Vagina (tissue), 2 donors: ENCODE results near the gene GREB1. TPM values are rescaled to one million over a fixed set of nuclear protein-coding genes. Genes with fewer than 3 reads are reported as not detected.
A peak's percentile ranks its signal among the peaks of the same experiment; 100 is the strongest.

Experiments
- DNase-seq, 2 donors: peaks; one replicate each; pipeline ENCODE4 v3.0.0-alpha.2; 2017; ENCODE audit errors: extremely low spot score in 2 of 2
- H3K27ac ChIP-seq: fragments of 200-600 bp; sonication (generic); one replicate; pipeline ENCODE4 v1.5.1; 2019
- H3K27me3 ChIP-seq: fragments of 200-600 bp; sonication (generic); one replicate; pipeline ENCODE4 v1.5.1; 2019
- H3K36me3 ChIP-seq, 2 donors: fragments of 200-600 bp; sonication (generic); one replicate each; pipeline ENCODE4 v1.5.1; 2017 to 2019
- H3K4me1 ChIP-seq: fragments of 200-600 bp; sonication (generic); one replicate; pipeline ENCODE4 v1.5.1; 2019
- H3K4me3 ChIP-seq, 2 donors: fragments of 200-600 bp; sonication (generic); 1 replicate in 1 of 2; 2 replicates in 1 of 2; pipeline ENCODE4 v1.5.1; 2016 to 2019
- H3K9me3 ChIP-seq: fragments of 200-600 bp; sonication (generic); one replicate; pipeline ENCODE4 v1.5.1; 2019
- CTCF ChIP-seq, 3 experiments: fragments of 450-650 bp in 2 of 3; fragments of 200-600 bp in 1 of 3; sonication (generic) in 1 of 3; IDR thresholded peaks; one replicate each; pipeline ENCODE4 v1.5.1; 2017 to 2019; ENCODE audit warnings: antibody characterized with exemption in 3 of 3, mild to moderate bottlenecking in 2 of 3, moderate library complexity in 2 of 3
- POLR2A ChIP-seq, 2 donors: fragments of 450-650 bp; IDR thresholded peaks; one replicate each; pipeline ENCODE4 v1.6.1; 2017; ENCODE audit warnings: antibody characterized with exemption in 2 of 2, mild to moderate bottlenecking in 2 of 2, moderate library complexity in 2 of 2
- POLR2AphosphoS5 ChIP-seq, 2 donors: sonication (generic); formaldehyde crosslinking; IDR thresholded peaks; one replicate each; pipeline ENCODE4 v1.9.0; 2017; ENCODE audit warnings: antibody characterized with exemption in 2 of 2, mild to moderate bottlenecking in 2 of 2, low read depth in 1 of 2; ENCODE audit not compliant: insufficient read depth in 1 of 2
- intact Hi-C: fragments of 100-400 bp; cut with DNase I; formaldehyde crosslinking; loops from one replicate; pipeline ENCODE4 v1.15.1; 2023
- total RNA-seq: library from RNA; depleted of rRNA; stranded (reverse); fragments of >200 nt; gene quantifications from one replicate; pipeline ENCODE4 v1.2.3, GENCODE V29; 2016

Gene GREB1
- 35.4 TPM for total RNA-seq

DNA sequence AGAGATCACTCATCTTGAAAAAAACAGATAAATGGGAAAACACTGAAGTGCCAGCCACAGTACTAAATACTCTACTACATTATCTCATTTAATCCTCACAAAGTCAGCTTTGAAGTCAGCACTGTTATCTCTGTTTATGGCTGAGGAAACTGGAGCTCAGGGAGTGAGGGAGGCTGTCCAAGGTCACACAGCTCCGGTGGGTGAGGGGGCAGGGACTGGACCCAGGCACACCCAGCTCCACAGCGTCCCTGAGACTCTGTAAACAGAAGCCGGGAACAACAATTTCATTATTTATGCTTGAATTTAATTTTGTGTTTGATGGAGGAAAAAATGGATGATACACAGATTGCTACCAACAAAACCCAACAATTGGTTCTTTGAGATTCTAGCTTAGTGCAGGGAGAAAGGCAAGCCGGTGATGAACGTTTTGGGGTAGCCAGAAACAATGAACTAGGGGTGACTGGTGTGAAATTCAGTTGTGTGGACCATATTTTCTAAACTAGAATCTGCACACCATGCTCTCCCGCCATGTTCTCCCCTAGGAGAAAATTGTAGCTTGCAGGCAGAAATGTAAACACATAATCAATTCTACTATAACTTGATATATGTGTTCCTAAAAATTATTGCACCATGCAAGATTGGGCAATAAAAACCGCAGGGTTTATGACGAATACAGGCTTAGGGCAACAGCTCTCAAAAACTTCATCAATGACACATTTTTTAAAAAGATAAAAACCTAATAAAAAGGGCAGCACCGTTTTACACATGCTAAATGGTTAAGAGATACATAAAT lies at the start of gene GREB1:
Gene GREB1, plus strand, starts transcription at position 768 of the 793 bp plus-strand sequence. CDS start 22,570 bp downstream, outside the sequence.
- H3K4me3 ChIP-seq = no peak within 1 kb of the TSS
- no peaks in the 10 kb centered on the region for H3K27me3 ChIP-seq
- peak within 1 kb of the TSS; percentile 38 for H3K27ac ChIP-seq
- intact Hi-C loops = no loop called here
- peaks cover 55% of the 10 kb centered on the region for H3K4me1 ChIP-seq
- H3K9me3 ChIP-seq = no peaks in the 10 kb centered on the region
- TF ChIP-seq POLR2A (IDR thresholded peaks at IDR 0.05) (no peak), CTCF (IDR thresholded peaks at IDR 0.05) (no peak), POLR2AphosphoS5 (IDR thresholded peaks at IDR 0.05; ENCODE audit: insufficient read depth in 1 of 2, low read depth in 1 of 2) (peak in 1 of 2 donors; percentile 52)
- H3K36me3 ChIP-seq = no peaks in the 10 kb centered on the region
- DNase-seq = no peak

DNA sequence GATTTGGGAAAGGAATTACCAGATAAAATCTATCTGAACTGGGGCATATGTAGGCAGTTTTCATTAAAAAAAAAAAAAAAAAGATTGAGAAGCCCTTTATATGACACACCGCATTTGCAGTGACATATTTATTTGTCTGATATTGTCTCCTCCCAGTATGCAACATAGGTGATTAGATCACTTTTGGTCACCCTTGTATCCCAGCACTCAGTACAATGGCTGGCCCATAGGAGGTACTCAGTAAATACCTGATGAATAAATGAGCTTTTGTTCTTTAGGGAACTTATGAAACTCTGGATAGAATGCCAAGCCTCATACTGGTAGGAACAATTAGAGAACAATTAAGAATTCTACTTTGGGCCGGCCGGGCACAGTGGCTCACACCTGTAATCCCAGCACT lies 45.0 kb upstream of the GREB1 start:
- no peak for DNase-seq
- intact Hi-C loops = no loop called here

GRCh38 chr2:11490194-11490593 lies 43.7 kb upstream of the GREB1 start:
- no peaks in the 10 kb centered on the region for H3K36me3 ChIP-seq
- intact Hi-C loops = no loop called here
- H3K9me3 ChIP-seq = no peaks in the 10 kb centered on the region
- no peak overlapping the region for H3K27ac ChIP-seq
- DNase-seq = no peak
- TF ChIP-seq POLR2AphosphoS5 (IDR thresholded peaks at IDR 0.05; ENCODE audit: insufficient read depth in 1 of 2, low read depth in 1 of 2) (no peak), POLR2A (IDR thresholded peaks at IDR 0.05) (no peak), CTCF (IDR thresholded peaks at IDR 0.05) (no peak)
- H3K27me3 ChIP-seq = no peaks in the 10 kb centered on the region
- peaks cover 26% of the 10 kb centered on the region for H3K4me1 ChIP-seq
- no peak overlapping the region for H3K4me3 ChIP-seq

More for the DNA sequence above, 45.0 kb upstream of the GREB1 start:
- no peaks in the 10 kb centered on the region for H3K27me3 ChIP-seq
- no peaks in the 10 kb centered on the region for H3K36me3 ChIP-seq
- H3K9me3 ChIP-seq = no peaks in the 10 kb centered on the region
- H3K4me1 ChIP-seq = peaks cover 38% of the 10 kb centered on the region
- no peak overlapping the region for H3K4me3 ChIP-seq
- no peak for TF ChIP-seq CTCF (IDR thresholded peaks at IDR 0.05)
- TF ChIP-seq POLR2AphosphoS5 (IDR thresholded peaks at IDR 0.05; ENCODE audit: insufficient read depth in 1 of 2, low read depth in 1 of 2) = no peak
- no peak for TF ChIP-seq POLR2A (IDR thresholded peaks at IDR 0.05)
- no peak overlapping the region for H3K27ac ChIP-seq

- peaks cover 20% of the 10 kb centered on the region for H3K4me1 ChIP-seq
- H3K9me3 ChIP-seq = no peaks in the 10 kb centered on the region
- intact Hi-C loops = no loop called here
- no peaks in the 10 kb centered on the region for H3K36me3 ChIP-seq
- no peaks in the 10 kb centered on the region for H3K27me3 ChIP-seq
- TF ChIP-seq CTCF (IDR thresholded peaks at IDR 0.05) (no peak), POLR2AphosphoS5 (IDR thresholded peaks at IDR 0.05; ENCODE audit: insufficient read depth in 1 of 2, low read depth in 1 of 2) (no peak), POLR2A (IDR thresholded peaks at IDR 0.05) (no peak)
- DNase-seq = no peak
- peak overlapping the region; percentile 20 for H3K27ac ChIP-seq
- H3K4me3 ChIP-seq = no peak overlapping the region
Measured at GRCh38 chr2:11491348-11491933, 42.4 kb upstream of the GREB1 start.

DNA sequence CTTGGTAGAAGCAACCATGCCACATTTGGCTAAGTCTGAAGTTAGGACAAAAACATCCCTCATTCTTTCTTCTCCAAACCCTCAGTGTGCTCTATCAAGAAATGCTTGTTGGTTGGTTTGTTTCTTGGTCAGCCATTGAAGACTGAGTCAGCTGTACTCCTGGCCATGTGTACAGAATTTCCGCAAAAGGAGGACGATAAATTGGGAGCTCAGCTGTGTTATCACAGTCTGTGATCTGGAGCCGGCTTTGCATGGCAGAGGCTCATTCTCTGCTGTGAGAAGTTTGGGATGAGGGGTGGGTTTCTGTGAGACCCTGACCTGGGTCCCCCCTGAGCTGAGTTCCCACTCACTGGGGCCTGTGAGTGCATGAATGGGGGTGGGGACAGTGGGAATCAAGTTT lies 41.6 kb upstream of the GREB1 start:
- Histone ChIP-seq H3K36me3 (no peaks in the 10 kb centered on the region), H3K4me1 (peaks cover 20% of the 10 kb centered on the region), H3K9me3 (no peaks in the 10 kb centered on the region), H3K27ac (no peak overlapping the region), H3K4me3 (no peak overlapping the region), H3K27me3 (no peaks in the 10 kb centered on the region)
- no peak for TF ChIP-seq CTCF (IDR thresholded peaks at IDR 0.05)
- TF ChIP-seq POLR2AphosphoS5 (IDR thresholded peaks at IDR 0.05; ENCODE audit: insufficient read depth in 1 of 2, low read depth in 1 of 2) = no peak
- no peak for TF ChIP-seq POLR2A (IDR thresholded peaks at IDR 0.05)
- no peak for DNase-seq
- intact Hi-C loops = no loop called here
